SJSA1 (cell line): Measurements from ENCODE around the gene DNAH11. TPM values are rescaled to one million over a fixed set of nuclear protein-coding genes. Genes with fewer than 3 reads are reported as not detected.

Experiments
- total RNA-seq: library from RNA; depleted of rRNA; stranded (reverse); fragments of >200 nt; shearing (Covaris generic); gene quantifications from 2 replicates; pipeline ENCODE4 v1.2.3, GENCODE V29; 2014; rRNA removed

The DNAH11 gene
- total RNA-seq, 1 experiment from 2014 or later, result 13.1 TPM

Other genes starting within 250 kb of the DNAH11 start
- 9.1 and 13.6 TPM in 2 replicates for gene SP4, start 115.0 kb upstream of the DNAH11 start, total RNA-seq